ENCODE results near the gene EGFL7. TPM values are rescaled to one million over a fixed set of nuclear protein-coding genes. Genes with fewer than 3 reads are reported as not detected.
A peak's percentile ranks its signal among the peaks of the same experiment; 100 is the strongest.

Gene EGFL7
- total and polyA plus RNA-seq, 12 donors = 1.9 to 452 (median 79.5) TPM

- H3K36me3 ChIP-seq (replicated peaks in 1 of 2) = no peaks in the 10 kb centered on the region
- no peak for TF ChIP-seq POLR2A (IDR thresholded peaks at IDR 0.05)
- TF ChIP-seq, protein P1, sequence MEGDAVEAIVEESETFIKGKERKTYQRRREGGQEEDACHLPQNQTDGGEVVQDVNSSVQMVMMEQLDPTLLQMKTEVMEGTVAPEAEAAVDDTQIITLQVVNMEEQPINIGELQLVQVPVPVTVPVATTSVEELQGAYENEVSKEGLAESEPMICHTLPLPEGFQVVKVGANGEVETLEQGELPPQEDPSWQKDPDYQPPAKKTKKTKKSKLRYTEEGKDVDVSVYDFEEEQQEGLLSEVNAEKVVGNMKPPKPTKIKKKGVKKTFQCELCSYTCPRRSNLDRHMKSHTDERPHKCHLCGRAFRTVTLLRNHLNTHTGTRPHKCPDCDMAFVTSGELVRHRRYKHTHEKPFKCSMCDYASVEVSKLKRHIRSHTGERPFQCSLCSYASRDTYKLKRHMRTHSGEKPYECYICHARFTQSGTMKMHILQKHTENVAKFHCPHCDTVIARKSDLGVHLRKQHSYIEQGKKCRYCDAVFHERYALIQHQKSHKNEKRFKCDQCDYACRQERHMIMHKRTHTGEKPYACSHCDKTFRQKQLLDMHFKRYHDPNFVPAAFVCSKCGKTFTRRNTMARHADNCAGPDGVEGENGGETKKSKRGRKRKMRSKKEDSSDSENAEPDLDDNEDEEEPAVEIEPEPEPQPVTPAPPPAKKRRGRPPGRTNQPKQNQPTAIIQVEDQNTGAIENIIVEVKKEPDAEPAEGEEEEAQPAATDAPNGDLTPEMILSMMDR (IDR thresholded peaks at IDR 0.05) = no peak
- H3K4me3 ChIP-seq = no peak overlapping the region
- H3K27me3 ChIP-seq = no peaks in the 10 kb centered on the region
- DNase-seq = peak in 6 of 7 donors; percentile 58 to 76 (median 64)
- intact Hi-C loops (cut with DNase I) = loop anchor here in 1 of 2 donors (5.0 kb wide), 1 partner anchor 78 kb away; no protein-coding TSS in a partner anchor
- H3K9me3 ChIP-seq (replicated peaks in 1 of 3) = no peaks in the 10 kb centered on the region
- peaks cover 0 to 11% of the 10 kb centered on the region in 2 donors for H3K4me1 ChIP-seq (replicated peaks in 1 of 2)
- 64 to 84% (median 70%) methylated on average over 9 to 26 of the region's 26 CpGs for WGBS, 4 donors
- peak overlapping the region in 3 of 5 donors; percentile 9 to 66 (median 59) for H3K27ac ChIP-seq
Measured at GRCh38 chr9:136619742-136620440, 42.8 kb upstream of the EGFL7 start.

GRCh38 chr9:136620441-136621018 is 42.2 kb upstream of the EGFL7 start:
- intact Hi-C loops (cut with DNase I) = loop anchor here in 1 of 2 donors (5.0 kb wide), 1 partner anchor 78 kb away; no protein-coding TSS in a partner anchor
- peak overlapping the region in 2 of 5 donors; percentile 9 to 66 for H3K27ac ChIP-seq
- DNase-seq = no peak
- peaks cover 0 to 17% of the 10 kb centered on the region in 2 donors for H3K4me1 ChIP-seq (replicated peaks in 1 of 2)
- H3K4me3 ChIP-seq = no peak overlapping the region
- H3K9me3 ChIP-seq (replicated peaks in 1 of 3) = no peaks in the 10 kb centered on the region
- no peaks in the 10 kb centered on the region for H3K36me3 ChIP-seq (replicated peaks in 1 of 2)
- H3K27me3 ChIP-seq = no peaks in the 10 kb centered on the region
- TF ChIP-seq POLR2A (IDR thresholded peaks at IDR 0.05) = no peak
- TF ChIP-seq, protein P1 (IDR thresholded peaks at IDR 0.05) = no peak
- 81 to 91% (median 88%) methylated on average over 6 to 29 of the region's 29 CpGs for WGBS, 4 donors

GRCh38 chr9:136621019-136621733 is 41.5 kb upstream of the EGFL7 start:
- no peak overlapping the region for H3K27ac ChIP-seq
- TF ChIP-seq, protein P1 (IDR thresholded peaks at IDR 0.05) = no peak
- TF ChIP-seq POLR2A (IDR thresholded peaks at IDR 0.05) = no peak
- no peak overlapping the region for H3K4me3 ChIP-seq
- WGBS, 4 donors = 68 to 83% (median 71%) methylated on average over 7 to 34 of the region's 34 CpGs
- no peaks in the 10 kb centered on the region for H3K27me3 ChIP-seq
- no peaks in the 10 kb centered on the region for H3K36me3 ChIP-seq (replicated peaks in 1 of 2)
- DNase-seq = no peak
- no peaks in the 10 kb centered on the region for H3K9me3 ChIP-seq (replicated peaks in 1 of 3)
- intact Hi-C loops (cut with DNase I) = loop anchor here in 1 of 2 donors (5.0 kb wide), 1 partner anchor 79 kb away; no protein-coding TSS in a partner anchor
- peaks cover 0 to 22% of the 10 kb centered on the region in 2 donors for H3K4me1 ChIP-seq (replicated peaks in 1 of 2)

DNA sequence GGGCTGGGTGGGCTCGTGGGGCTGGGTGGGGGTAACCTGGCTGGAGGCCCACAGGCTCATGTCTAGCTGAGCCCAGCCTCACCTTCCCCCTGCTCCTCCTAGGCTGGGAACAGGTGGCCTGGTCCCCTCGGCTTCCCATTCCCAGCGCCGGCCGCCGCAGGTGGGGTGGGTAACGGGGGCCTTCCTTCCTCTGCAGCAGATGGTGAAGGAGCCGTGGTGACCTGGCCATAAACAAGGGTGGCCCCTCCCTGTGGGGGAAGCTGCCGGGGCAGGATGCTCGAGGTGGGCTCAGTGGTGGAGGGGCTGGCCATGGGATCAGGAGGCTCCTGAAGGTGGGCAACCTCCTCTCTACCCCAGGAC is 41.0 kb upstream of the EGFL7 start:
- intact Hi-C loops (cut with DNase I) = loop anchor here in 1 of 2 donors (5.0 kb wide), 1 partner anchor 79 kb away; no protein-coding TSS in a partner anchor
- H3K27ac ChIP-seq = no peak overlapping the region
- TF ChIP-seq, protein P1 (IDR thresholded peaks at IDR 0.05) = no peak
- TF ChIP-seq POLR2A (IDR thresholded peaks at IDR 0.05) = no peak
- WGBS, 4 donors = 64 to 82% (median 68%) methylated on average over 5 to 10 of the region's 10 CpGs
- H3K27me3 ChIP-seq = no peaks in the 10 kb centered on the region
- H3K4me3 ChIP-seq = no peak overlapping the region
- H3K9me3 ChIP-seq (replicated peaks in 1 of 3) = no peaks in the 10 kb centered on the region
- no peaks in the 10 kb centered on the region for H3K36me3 ChIP-seq (replicated peaks in 1 of 2)
- no peak for DNase-seq
- H3K4me1 ChIP-seq (replicated peaks in 1 of 2) = peaks cover 0 to 22% of the 10 kb centered on the region in 2 donors

Data from adrenal gland (tissue), 12 donors.